GM12878 (cell line): Measurements from ENCODE around the gene LARP4. TPM values are rescaled to one million over a fixed set of nuclear protein-coding genes. Genes with fewer than 3 reads are reported as not detected.

Source experiments
- ATAC-seq: fragments of 200-7000 bp; cut with Tn5 transposase; 3 replicates; pipeline ENCODE4 v1.9.1; 2020; ENCODE audit warnings: mild to moderate bottlenecking, moderate library complexity
- BruUV-seq: library from RNA; stranded (reverse); fragments of 400-500 nt; replicated peaks from 2 replicates; lab custom pipeline; 2021; lab: Mats Ljungman, UMichigan
- CTCF ChIA-PET: fragments of 300-600 bp; sonication (Branson Sonifier 250); formaldehyde crosslinking; extraction: SDS; loops from one replicate; lab custom pipeline; 2021; ENCODE audit warnings: inconsistent platforms; lab: Yijun Ruan, JAX
- POLR2A ChIA-PET: fragments of 350-600 bp; formaldehyde crosslinking; extraction: SDS; loops from one replicate; lab custom pipeline; 2021; ENCODE audit warnings: inconsistent platforms; lab: Charles Lee
- RAD21 ChIA-PET: fragments of 300-600 bp; sonication (Branson Sonifier 250); formaldehyde crosslinking; loops from one replicate; lab custom pipeline; 2023; ENCODE audit warnings: antibody characterized with exemption; ENCODE audit not compliant: unreplicated experiment; lab: Charles Lee
- SMC1A ChIA-PET: fragments of 300-600 bp; sonication (Branson Sonifier 250); formaldehyde crosslinking; loops from one replicate; lab custom pipeline; 2023; ENCODE audit not compliant: unreplicated experiment, uncharacterized antibody; lab: Charles Lee
- DNase-seq: peaks from one replicate; pipeline ENCODE4 v3.0.0-alpha.2; 2011; ENCODE audit warnings: low read depth, low spot score
- FAIRE-seq: peaks from 3 replicates; lab custom pipeline; 2011; peaks lifted over from hg19 to GRCh38; lab: Jason Lieb, UNC
- H2AFZ ChIP-seq: 2 replicates; pipeline ENCODE4 v1.6.0; 2011; ENCODE audit warnings: low read depth, low read length, control low read depth; ENCODE audit not compliant: control insufficient read depth
- H3K27ac ChIP-seq: 2 replicates; pipeline ENCODE4 v1.5.1; 2011; ENCODE audit warnings: control low read depth; ENCODE audit not compliant: control insufficient read depth, insufficient read depth
- H3K27me3 ChIP-seq, 2 experiments: replicated peaks in 1 of 2; 2 replicates each; pipeline versions ENCODE4 v1.6.0 to v1.6.1; 2011; ENCODE audit warnings: low read length in 1 of 2; ENCODE audit not compliant: control insufficient read depth in 2 of 2, insufficient read depth in 2 of 2
- H3K36me3 ChIP-seq, 2 experiments: 2 replicates each; pipeline ENCODE4 v1.5.1; 2011; ENCODE audit warnings: low read length in 1 of 2; ENCODE audit not compliant: control insufficient read depth in 2 of 2, insufficient read depth in 2 of 2
- H3K4me1 ChIP-seq: 2 replicates; pipeline ENCODE4 v1.6.1; 2011; ENCODE audit warnings: mild to moderate bottlenecking, low read length, moderate library complexity, mixed read lengths; ENCODE audit not compliant: control insufficient read depth, insufficient read depth
- H3K4me2 ChIP-seq: 2 replicates; pipeline ENCODE4 v1.6.0; 2011; ENCODE audit warnings: control low read depth; ENCODE audit not compliant: control insufficient read depth, insufficient read depth
- H3K4me3 ChIP-seq: fragments of 200-600 bp; sonication (generic); 2 replicates; pipeline ENCODE4 v1.5.1; 2016
- H3K79me2 ChIP-seq: 2 replicates; pipeline ENCODE4 v1.6.0; 2011; ENCODE audit warnings: low read length; ENCODE audit not compliant: control insufficient read depth, insufficient read depth
- H3K9ac ChIP-seq: 2 replicates; pipeline ENCODE4 v1.8.0; 2011; ENCODE audit warnings: low read length, control low read depth, mixed read lengths; ENCODE audit not compliant: control insufficient read depth, insufficient read depth
- H3K9me3 ChIP-seq: replicated peaks from 3 replicates; pipeline ENCODE4 v1.5.1; 2011; ENCODE audit warnings: mild to moderate bottlenecking, low read length; ENCODE audit not compliant: control insufficient read depth, insufficient read depth
- H4K20me1 ChIP-seq: 2 replicates; pipeline ENCODE4 v1.6.0; 2011; ENCODE audit not compliant: control insufficient read depth, insufficient read depth
- CHD4 ChIP-seq: fragments of 200-600 bp; sonication (generic); IDR thresholded peaks from 2 replicates; pipeline ENCODE4 v1.6.1; 2016; ENCODE audit warnings: mild to moderate bottlenecking
- ETV6 ChIP-seq, 2 experiments: fragments of 450-650 bp in 1 of 2; IDR thresholded peaks in 1 of 2; conservative IDR thresholded peaks in 1 of 2; 2 replicates each; pipeline ENCODE4 v1.6.1; 2014; ENCODE audit warnings: antibody characterized with exemption in 1 of 2, borderline replicate concordance in 1 of 2, low read depth in 1 of 2, mild to moderate bottlenecking in 1 of 2, moderate library complexity in 1 of 2
- MYC ChIP-seq: IDR thresholded peaks from 2 replicates; pipeline ENCODE4 v1.6.1; 2011; ENCODE audit warnings: mild to moderate bottlenecking, low read length, moderate library complexity, inconsistent platforms; ENCODE audit not compliant: insufficient read depth, insufficient replicate concordance, insufficient read length, severe bottlenecking
- RUNX3 ChIP-seq: IDR thresholded peaks from 2 replicates; pipeline ENCODE4 v1.6.1; 2012; ENCODE audit warnings: low read length, inconsistent platforms
- WGBS: methylation state at CpG from one replicate; pipeline ENCODE4 v1.1.6; 2016; ENCODE audit warnings: low lambda C conversion rate; ENCODE audit not compliant: insufficient replicate concordance, insufficient coverage; ENCODE audit errors: missing lambda C conversion rate; 5-methylcytosine and 5-hydroxymethylcytosine counted together
- in situ Hi-C: fragments of 300-500 bp; cut with MboI; formaldehyde crosslinking; loops from 9 replicates; pipeline ENCODE4 v1.14.3; 2018; ENCODE audit warnings: mixed read lengths
- intact Hi-C: fragments of 100-400 bp; cut with micrococcal nuclease; formaldehyde crosslinking; loops from one replicate; pipeline ENCODE4 v1.14.2; 2022; ENCODE audit not compliant: unreplicated experiment
- polyA plus RNA-seq, 11 experiments: library from polyadenylated mRNA; depleted of rRNA in 4 of 11; unstranded in 6 of 11; stranded (reverse) in 5 of 11; fragments of >200 nt; fragmentation: Nextera tagmentation in 4 of 11; fragmentation: Illumina TruSeq in 1 of 11; extraction: Ambion mirVana in 4 of 11; extraction: Trizol in 1 of 11; gene quantifications; 1 replicate in 1 of 11; 2 replicates in 10 of 11; pipeline versions ENCODE4 v1.2.1 to v1.2.3, GENCODE V29; 2011 to 2016; ENCODE audit warnings: inconsistent platforms in 2 of 11, missing spikeins in 2 of 11, low read depth in 1 of 11
- total RNA-seq, 4 experiments: library from RNA; depleted of rRNA in 3 of 4; stranded (reverse); fragments of >200 nt in 3 of 4; fragmentation: Illumina TruSeq in 1 of 4; extraction: Trizol in 1 of 4; gene quantifications; 2 replicates each; pipeline versions ENCODE4 v1.2.1 to v1.2.3, GENCODE V29; 2013 to 2021

The LARP4 gene
- total and polyA plus RNA-seq, 10 of the 15 experiments (the other 5 are each of a cell fraction or from before 2014, with no cell fraction given), result 24.1 to 72.6 (median 35.6) TPM

- peak; percentile 13 for FAIRE-seq
- TF ChIP-seq MYC (no peak), CHD4 (no peak), RUNX3 (0 out of 2 replicates have a peak, but pooled peaks have one; percentile 25), ETV6 (conservative IDR thresholded peaks at IDR 0.05 in 1 of 2, IDR thresholded peaks at IDR 0.05 in 1 of 2; ENCODE audit: borderline replicate concordance in 1 of 2, low read depth in 1 of 2) (peak in 1 of 2 experiments; percentile 73; a peak in 2 of 4 replicates)
- TF ChIP-seq, all 136 proteins: peak for 2
- CTCF ChIA-PET, result interaction anchor here (0.6 to 7.5 kb wide), 5 partner anchors 7 to 125 kb away, joined by 3 to 86 read pairs (median 4); partner anchors contain the start of gene DIP2B
- 24% methylated on average over 4 of the region's 4 CpGs for WGBS
- H3K27ac ChIP-seq, result peak overlapping the region; percentile 71
- intact Hi-C loops, result loop anchor here (1.0 to 5.0 kb wide), 2 partner anchors 19 to 63 kb away; no protein-coding TSS in a partner anchor
- no peaks in the 10 kb centered on the region for H4K20me1 ChIP-seq
- no TSS peak for BruUV-seq
- peaks cover 53% of the 10 kb centered on the region for H3K4me1 ChIP-seq
- H3K27me3 ChIP-seq, result no peaks in the 10 kb centered on the region
- POLR2A ChIA-PET, result interaction anchor here (0.6 kb wide), 3 partner anchors 74 to 298 kb away, joined by 3 to 6 read pairs (median 3); no protein-coding TSS in a partner anchor
- H3K4me2 ChIP-seq, result peak overlapping the region; percentile 78
- ATAC-seq (peak; percentile 61), DNase-seq (no peak)
- H3K9me3 ChIP-seq, result no peaks in the 10 kb centered on the region
- no peaks in the 10 kb centered on the region for H3K36me3 ChIP-seq
- peaks cover 88% of the 10 kb centered on the region for H3K79me2 ChIP-seq
- no peak overlapping the region for H3K9ac ChIP-seq
- H2AFZ ChIP-seq, result no peak overlapping the region; the same call in 1 of the 2 replicates
- RAD21 ChIA-PET, result interaction anchor here (1.1 to 1.2 kb wide), 3 partner anchors 9 to 123 kb away, joined by 3 to 4 read pairs (median 3); no protein-coding TSS in a partner anchor
- SMC1A ChIA-PET, result interaction anchor here (0.8 to 12.5 kb wide), 8 partner anchors 9 to 127 kb away, joined by 3 to 227 read pairs (median 6); partner anchors contain the start of gene DIP2B
- in situ Hi-C loops, result no loop called here
- peak overlapping the region; percentile 8; the same call in 1 of the 2 replicates for H3K4me3 ChIP-seq
Measured at GRCh38 chr12:50514526-50515276, 114.0 kb downstream of the LARP4 start.
